AG04450 (cell line): ENCODE measurements around the gene MIP. TPM values are rescaled to one million over a fixed set of nuclear protein-coding genes. Genes with fewer than 3 reads are reported as not detected.

Experiments
- CTCF ChIA-PET: fragments of 300-600, 350-600 bp; formaldehyde crosslinking; extraction: SDS; loops from one replicate; lab custom pipeline; 2022; ENCODE audit warnings: antibody characterized with exemption, inconsistent platforms; lab: Charles Lee
- POLR2A ChIA-PET: fragments of 350-600 bp; formaldehyde crosslinking; extraction: SDS; loops from one replicate; lab custom pipeline; 2021; ENCODE audit warnings: antibody characterized with exemption, inconsistent platforms; lab: Yijun Ruan, JAX
- DNase-seq: peaks from one replicate; pipeline ENCODE4 v3.0.0-alpha.2; 2011; ENCODE audit warnings: low read depth, low spot score
- H3K27ac ChIP-seq: one replicate; pipeline ENCODE4 v1.5.1; 2012; ENCODE audit warnings: low read depth, low read length, control low read depth
- H3K27me3 ChIP-seq: one replicate; pipeline ENCODE4 v1.6.0; 2012; ENCODE audit warnings: low read length; ENCODE audit not compliant: control insufficient read depth, insufficient read depth
- H3K4me3 ChIP-seq: 2 replicates; pipeline ENCODE4 v1.5.1; 2011; ENCODE audit warnings: mild to moderate bottlenecking, low read depth, low read length, control low read depth
- H3K9me3 ChIP-seq: 2 replicates; pipeline ENCODE4 v1.5.1; 2012; ENCODE audit warnings: low read length; ENCODE audit not compliant: control insufficient read depth, insufficient read depth
- polyA plus RNA-seq: library from polyadenylated mRNA; depleted of rRNA; stranded (reverse); fragments of >200 nt; gene quantifications from 2 replicates; pipeline ENCODE4 v1.2.3, GENCODE V29; 2011
- TF ChIP-seq, protein P1 (sequence below): IDR thresholded peaks from 2 replicates; pipeline ENCODE4 v1.5.1; 2011; ENCODE audit warnings: low read depth, low read length, control low read depth, inconsistent platforms

The MIP gene
- polyA plus RNA-seq, 1 experiment: not detected

DNA sequence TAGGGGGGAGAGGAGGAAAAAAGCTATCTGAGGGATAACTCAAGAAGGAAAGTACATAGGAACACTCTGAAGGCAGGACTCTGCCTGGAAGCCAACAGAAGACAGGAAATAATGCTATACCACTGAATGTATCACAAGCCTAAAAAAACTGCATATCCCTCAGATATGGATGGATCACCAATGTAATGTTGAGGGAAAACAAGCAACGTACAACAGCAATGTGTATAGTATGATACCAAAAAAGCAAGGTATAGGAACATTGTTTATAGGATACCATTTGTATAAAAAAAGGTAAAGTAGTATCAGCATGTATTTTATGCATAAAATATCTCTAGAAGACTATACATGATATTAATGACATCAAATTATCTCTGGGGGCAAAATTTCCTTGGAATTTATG, 30.1 kb upstream of the MIP start:
- no peak for DNase-seq
- Histone ChIP-seq H3K27ac (no peak overlapping the region), H3K9me3 (peaks cover 7% of the 10 kb centered on the region), H3K27me3 (peaks cover 27% of the 10 kb centered on the region), H3K4me3 (no peak overlapping the region)
- ChIA-PET POLR2A (no interaction called here), CTCF (interaction anchor here (0.6 to 1.5 kb wide), 2 partner anchors 16 to 20 kb away, joined by 3 read pairs; no protein-coding TSS in a partner anchor)
- TF ChIP-seq, protein P1, sequence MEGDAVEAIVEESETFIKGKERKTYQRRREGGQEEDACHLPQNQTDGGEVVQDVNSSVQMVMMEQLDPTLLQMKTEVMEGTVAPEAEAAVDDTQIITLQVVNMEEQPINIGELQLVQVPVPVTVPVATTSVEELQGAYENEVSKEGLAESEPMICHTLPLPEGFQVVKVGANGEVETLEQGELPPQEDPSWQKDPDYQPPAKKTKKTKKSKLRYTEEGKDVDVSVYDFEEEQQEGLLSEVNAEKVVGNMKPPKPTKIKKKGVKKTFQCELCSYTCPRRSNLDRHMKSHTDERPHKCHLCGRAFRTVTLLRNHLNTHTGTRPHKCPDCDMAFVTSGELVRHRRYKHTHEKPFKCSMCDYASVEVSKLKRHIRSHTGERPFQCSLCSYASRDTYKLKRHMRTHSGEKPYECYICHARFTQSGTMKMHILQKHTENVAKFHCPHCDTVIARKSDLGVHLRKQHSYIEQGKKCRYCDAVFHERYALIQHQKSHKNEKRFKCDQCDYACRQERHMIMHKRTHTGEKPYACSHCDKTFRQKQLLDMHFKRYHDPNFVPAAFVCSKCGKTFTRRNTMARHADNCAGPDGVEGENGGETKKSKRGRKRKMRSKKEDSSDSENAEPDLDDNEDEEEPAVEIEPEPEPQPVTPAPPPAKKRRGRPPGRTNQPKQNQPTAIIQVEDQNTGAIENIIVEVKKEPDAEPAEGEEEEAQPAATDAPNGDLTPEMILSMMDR: no peak

DNA sequence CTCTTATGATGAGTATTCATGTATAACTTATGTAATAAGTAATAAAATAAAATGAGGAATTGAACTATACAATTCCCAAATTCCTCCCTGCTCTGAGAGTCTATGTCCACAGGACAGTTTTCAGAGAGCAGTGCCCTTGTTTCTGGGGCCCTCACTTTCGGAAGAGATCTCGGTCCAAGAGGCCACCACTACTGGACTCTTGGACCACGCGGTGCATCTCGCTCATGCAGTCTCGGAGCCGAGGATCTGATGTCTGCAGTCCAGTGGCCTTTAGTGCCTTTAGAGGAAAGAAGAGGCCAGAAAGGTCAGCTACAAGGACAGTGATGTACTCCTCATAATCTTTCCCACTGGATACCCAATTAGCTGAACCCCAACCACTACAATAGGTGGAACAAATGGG, 25.2 kb upstream of the MIP start:
- Histone ChIP-seq H3K27ac (no peak overlapping the region), H3K4me3 (no peak overlapping the region), H3K27me3 (no peaks in the 10 kb centered on the region), H3K9me3 (no peaks in the 10 kb centered on the region)
- CTCF ChIA-PET: interaction anchor here (0.8 kb wide), 1 partner anchor 15 kb away, joined by 3 read pairs; no protein-coding TSS in a partner anchor
- POLR2A ChIA-PET: no interaction called here
- TF ChIP-seq, protein P1: no peak
- no peak for DNase-seq

DNA sequence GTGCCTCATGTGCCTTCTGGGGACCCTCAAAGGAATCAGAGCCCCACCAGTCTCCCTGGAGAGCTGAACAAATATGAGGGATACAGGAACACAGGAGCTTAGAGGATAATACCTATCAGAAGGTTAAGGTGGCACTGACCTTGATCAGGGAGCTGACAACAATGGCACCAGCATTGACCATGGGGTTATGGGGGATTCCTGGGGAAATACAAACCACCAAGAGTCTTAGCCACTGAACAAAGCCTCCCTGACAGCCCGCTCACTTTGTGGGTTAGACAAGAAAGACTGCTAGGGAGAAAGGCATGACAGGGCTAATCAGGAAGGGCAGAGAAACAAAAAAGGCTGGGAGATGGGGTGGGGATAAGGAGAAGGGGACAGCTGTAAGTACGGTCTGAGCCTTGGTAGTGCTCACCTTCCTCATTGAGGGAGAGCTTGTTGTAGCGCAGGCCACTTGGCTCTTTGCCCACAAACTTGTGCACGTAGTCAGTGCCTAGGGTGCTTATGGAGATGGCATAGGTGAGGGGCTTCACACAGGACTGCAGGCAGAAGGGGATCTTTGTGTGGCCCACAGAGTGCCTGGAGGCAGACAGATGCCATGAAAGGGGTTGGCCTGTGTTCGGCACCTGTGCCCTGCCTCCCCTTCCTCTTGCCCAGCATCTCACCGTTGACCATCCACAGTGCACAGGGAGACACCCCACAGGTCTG, 23.2 kb upstream of the MIP start:
- no peak overlapping the region for H3K27ac ChIP-seq
- H3K27me3 ChIP-seq: no peaks in the 10 kb centered on the region
- no peak for DNase-seq
- POLR2A ChIA-PET: interaction anchor here (1.0 kb wide), 1 partner anchor 11 kb away, joined by 3 read pairs; the partner anchor contains the start of gene GLS2
- no peak overlapping the region for H3K4me3 ChIP-seq
- TF ChIP-seq, protein P1: no peak
- H3K9me3 ChIP-seq: no peaks in the 10 kb centered on the region
- CTCF ChIA-PET: no interaction called here

DNA sequence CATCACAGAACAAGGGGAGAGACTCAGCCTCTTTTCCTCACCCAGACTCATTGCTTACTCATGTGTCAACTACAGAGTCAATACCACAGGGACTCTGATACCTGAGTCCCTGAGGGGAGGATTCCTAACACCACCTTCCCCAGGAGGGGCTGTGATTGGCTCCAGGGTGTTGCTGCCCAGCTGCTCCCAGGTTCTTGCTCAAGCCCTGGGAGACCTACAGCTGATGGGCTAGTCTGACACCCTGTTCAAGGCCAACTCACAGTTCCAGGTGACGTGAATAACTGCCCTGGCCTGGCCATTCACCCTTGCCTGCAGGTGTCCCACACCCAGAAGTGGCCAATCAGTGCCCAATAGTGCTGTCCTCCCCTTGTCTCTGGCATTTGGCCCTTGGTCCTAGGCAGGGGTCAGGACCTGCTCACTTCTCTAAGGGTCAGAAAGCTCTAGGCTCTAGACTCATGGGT, 22.5 kb upstream of the MIP start:
- DNase-seq: no peak
- TF ChIP-seq, protein P1: no peak
- no peak overlapping the region for H3K4me3 ChIP-seq
- H3K27me3 ChIP-seq: no peaks in the 10 kb centered on the region
- H3K27ac ChIP-seq: no peak overlapping the region
- ChIA-PET CTCF (interaction anchor here (0.6 kb wide), 1 partner anchor 466 kb away, joined by 3 read pairs; no protein-coding TSS in a partner anchor), POLR2A (interaction anchor here (1.0 kb wide), 1 partner anchor 11 kb away, joined by 3 read pairs; the partner anchor contains the start of gene GLS2)
- H3K9me3 ChIP-seq: no peaks in the 10 kb centered on the region

GRCh38 chr12:56476143-56476542, 21.7 kb upstream of the MIP start:
- DNase-seq: no peak
- ChIA-PET POLR2A (interaction anchor here (1.1 kb wide), 1 partner anchor 116 kb away, joined by 3 read pairs; the partner anchor contains the start of gene STAT2), CTCF (interaction anchor here (0.6 to 1.1 kb wide), 2 partner anchors 12 to 465 kb away, joined by 3 read pairs; no protein-coding TSS in a partner anchor)
- Histone ChIP-seq H3K4me3 (no peak overlapping the region), H3K27me3 (no peaks in the 10 kb centered on the region), H3K9me3 (no peaks in the 10 kb centered on the region), H3K27ac (no peak overlapping the region)
- TF ChIP-seq, protein P1: no peak
